HUES48 (cell line): ENCODE results near the gene S100A1.

ENCODE experiments used
- H3K27ac ChIP-seq: one replicate; pipeline ENCODE4 v1.7.0; 2013; ENCODE audit warnings: low read depth, low read length, inconsistent platforms
- H3K27me3 ChIP-seq: 2 replicates; pipeline ENCODE4 v1.6.1; 2013; ENCODE audit warnings: mild to moderate bottlenecking, low read length; ENCODE audit not compliant: control insufficient read depth, insufficient read depth
- H3K36me3 ChIP-seq: 2 replicates; pipeline ENCODE4 v1.6.1; 2013; ENCODE audit warnings: low read length; ENCODE audit not compliant: control insufficient read depth, insufficient read depth
- H3K4me1 ChIP-seq: 2 replicates; pipeline ENCODE4 v1.6.1; 2013; ENCODE audit warnings: mild to moderate bottlenecking, low read length; ENCODE audit not compliant: control insufficient read depth, insufficient read depth
- H3K4me3 ChIP-seq: 2 replicates; pipeline ENCODE4 v1.5.1; 2013; ENCODE audit warnings: mild to moderate bottlenecking, low read depth, low read length
- H3K9ac ChIP-seq: 2 replicates; pipeline ENCODE4 v1.6.1; 2013; ENCODE audit warnings: mild to moderate bottlenecking, low read depth, low read length, moderate library complexity
- H3K9me3 ChIP-seq: 2 replicates; pipeline ENCODE4 v1.6.1; 2013; ENCODE audit warnings: low read length; ENCODE audit not compliant: control insufficient read depth, insufficient read depth

S100A1 gene

GRCh38 chr1:153610811-153611301, 17.4 kb upstream of the S100A1 start:
- H3K27ac ChIP-seq: no peak overlapping the region
- H3K27me3 ChIP-seq: no peaks in the 10 kb centered on the region
- peaks cover 30% of the 10 kb centered on the region for H3K4me1 ChIP-seq
- no peaks in the 10 kb centered on the region for H3K36me3 ChIP-seq
- no peaks in the 10 kb centered on the region for H3K9me3 ChIP-seq
- H3K9ac ChIP-seq: no peak overlapping the region
- H3K4me3 ChIP-seq: no peak overlapping the region

DNA sequence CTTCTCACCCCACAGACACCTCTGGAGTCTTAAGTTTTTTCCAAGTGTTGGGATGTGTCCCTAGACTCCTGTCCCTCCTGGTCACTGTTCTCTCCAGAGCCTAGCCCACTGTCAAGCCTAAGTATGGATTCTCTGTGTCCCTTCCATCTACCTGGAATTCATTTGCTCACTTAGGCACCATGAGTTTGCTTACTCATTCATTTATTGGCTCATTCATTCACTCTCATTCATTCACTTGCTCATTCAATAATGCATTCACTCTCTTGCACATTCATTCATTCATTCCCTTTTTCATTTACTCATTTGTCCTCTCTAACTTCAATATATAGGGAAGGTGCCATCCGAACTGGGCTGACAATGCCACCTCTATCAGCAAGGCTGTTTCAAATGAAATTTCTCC, 16.9 kb upstream of the S100A1 start:
- H3K36me3 ChIP-seq: no peaks in the 10 kb centered on the region
- H3K9me3 ChIP-seq: no peaks in the 10 kb centered on the region
- H3K27ac ChIP-seq: no peak overlapping the region
- H3K27me3 ChIP-seq: no peaks in the 10 kb centered on the region
- peaks cover 32% of the 10 kb centered on the region for H3K4me1 ChIP-seq
- no peak overlapping the region for H3K4me3 ChIP-seq
- H3K9ac ChIP-seq: no peak overlapping the region

GRCh38 chr1:153612111-153612754, 16.0 kb upstream of the S100A1 start:
- Histone ChIP-seq H3K27me3 (no peaks in the 10 kb centered on the region), H3K4me1 (peaks cover 34% of the 10 kb centered on the region), H3K9me3 (no peaks in the 10 kb centered on the region), H3K9ac (no peak overlapping the region), H3K36me3 (no peaks in the 10 kb centered on the region), H3K4me3 (peak overlapping the region; percentile 41; the same call in 1 of the 2 replicates), H3K27ac (no peak overlapping the region)

DNA sequence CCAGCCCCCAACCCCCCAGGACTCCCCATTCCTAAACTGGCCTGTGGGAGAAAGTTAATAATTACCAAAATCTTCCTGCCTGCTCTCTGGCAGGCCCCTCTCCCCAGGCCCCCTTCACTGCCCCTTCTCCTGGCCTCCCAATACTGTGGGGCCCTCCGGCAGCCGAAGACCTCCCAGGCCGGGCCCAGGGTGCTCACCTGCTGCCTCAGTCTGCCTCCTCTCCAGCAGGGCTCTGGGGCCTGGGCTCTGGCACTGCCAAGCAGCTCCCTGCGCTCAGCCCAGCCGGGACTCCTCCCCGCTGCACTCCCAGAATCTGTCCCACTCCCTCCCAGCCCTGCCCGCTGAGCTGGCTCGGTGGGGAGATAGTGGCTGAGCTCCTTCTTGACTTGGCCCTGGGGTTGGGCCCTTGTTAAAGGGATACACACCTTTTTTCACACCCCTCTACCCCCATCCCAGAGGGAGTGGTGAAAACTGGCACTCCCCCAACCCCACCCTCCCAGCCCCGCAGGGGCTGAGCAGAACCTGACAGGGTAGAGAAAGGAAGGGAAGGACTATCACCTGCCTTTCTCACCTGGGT, 15.4 kb upstream of the S100A1 start, which contains the start of gene S100A16:
TSS of gene S100A16 (minus strand) at position 383 of the 577 bp plus-strand sequence. CDS start 4,986 bp downstream, outside the sequence.
- no peaks in the 10 kb centered on the region for H3K9me3 ChIP-seq
- peaks cover 34% of the 10 kb centered on the region for H3K4me1 ChIP-seq
- no peak within 1 kb of the TSS for H3K9ac ChIP-seq
- no peaks in the 10 kb centered on the region for H3K36me3 ChIP-seq
- no peak within 1 kb of the TSS for H3K27ac ChIP-seq
- H3K27me3 ChIP-seq: no peaks in the 10 kb centered on the region
- H3K4me3 ChIP-seq: peak within 1 kb of the TSS; percentile 41; the same call in 1 of the 2 replicates

DNA sequence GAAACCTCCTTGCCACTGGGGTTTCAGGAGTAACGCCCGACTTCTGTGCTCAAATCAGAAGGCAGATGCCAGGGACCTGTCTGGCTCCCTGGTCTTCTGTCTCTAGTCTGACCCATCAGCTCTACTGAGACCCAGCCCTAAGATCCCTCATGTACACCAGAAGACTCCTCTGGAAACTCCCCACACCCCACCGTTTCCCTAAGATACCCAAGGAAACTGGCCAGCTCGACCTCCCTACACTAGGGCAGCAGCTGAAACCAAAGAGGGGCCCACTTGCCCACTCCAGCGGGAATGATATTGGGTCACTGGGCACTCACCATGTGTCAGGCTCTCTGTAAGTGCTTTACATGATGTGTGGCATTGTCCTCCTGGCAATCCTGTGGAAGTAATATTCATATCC, 14.8 kb upstream of the S100A1 start:
- H3K27ac ChIP-seq: no peak overlapping the region
- H3K4me3 ChIP-seq: no peak overlapping the region
- H3K9me3 ChIP-seq: no peaks in the 10 kb centered on the region
- no peaks in the 10 kb centered on the region for H3K36me3 ChIP-seq
- H3K27me3 ChIP-seq: no peaks in the 10 kb centered on the region
- no peak overlapping the region for H3K9ac ChIP-seq
- H3K4me1 ChIP-seq: peaks cover 29% of the 10 kb centered on the region

GRCh38 chr1:153614189-153614900, 13.9 kb upstream of the S100A1 start:
- Histone ChIP-seq H3K36me3 (no peaks in the 10 kb centered on the region), H3K9me3 (no peaks in the 10 kb centered on the region), H3K27ac (no peak overlapping the region), H3K4me3 (no peak overlapping the region), H3K9ac (no peak overlapping the region), H3K27me3 (no peaks in the 10 kb centered on the region), H3K4me1 (peaks cover 19% of the 10 kb centered on the region)

DNA sequence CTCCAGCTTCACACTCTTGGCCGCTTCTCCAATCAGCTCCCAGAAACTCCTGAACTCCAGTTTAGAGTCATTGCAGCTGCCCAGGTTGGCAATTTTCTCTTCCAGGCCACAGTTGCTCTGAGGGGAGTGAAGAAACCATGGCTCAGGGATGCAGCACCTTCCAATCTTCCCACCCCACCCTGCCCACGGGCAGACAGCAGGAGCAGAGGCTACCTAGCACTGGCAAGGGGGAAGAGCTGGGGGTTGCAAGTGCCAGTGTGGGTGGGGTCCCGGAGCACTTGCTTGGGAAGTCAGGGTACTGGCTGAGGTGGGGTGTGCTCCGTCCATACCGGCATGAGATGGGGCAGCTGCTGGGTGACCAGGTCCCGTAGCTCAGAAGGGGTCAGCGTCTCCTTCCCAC, 13.3 kb upstream of the S100A1 start:
- Histone ChIP-seq H3K27me3 (no peaks in the 10 kb centered on the region), H3K9me3 (no peaks in the 10 kb centered on the region), H3K36me3 (no peaks in the 10 kb centered on the region), H3K4me1 (peaks cover 16% of the 10 kb centered on the region), H3K4me3 (no peak overlapping the region), H3K27ac (no peak overlapping the region), H3K9ac (no peak overlapping the region)

GRCh38 chr1:153615406-153615805, 12.8 kb upstream of the S100A1 start:
- Histone ChIP-seq H3K9me3 (no peaks in the 10 kb centered on the region), H3K27me3 (no peaks in the 10 kb centered on the region), H3K4me1 (peaks cover 16% of the 10 kb centered on the region), H3K4me3 (no peak overlapping the region), H3K36me3 (no peaks in the 10 kb centered on the region), H3K27ac (no peak overlapping the region), H3K9ac (no peak overlapping the region)

DNA sequence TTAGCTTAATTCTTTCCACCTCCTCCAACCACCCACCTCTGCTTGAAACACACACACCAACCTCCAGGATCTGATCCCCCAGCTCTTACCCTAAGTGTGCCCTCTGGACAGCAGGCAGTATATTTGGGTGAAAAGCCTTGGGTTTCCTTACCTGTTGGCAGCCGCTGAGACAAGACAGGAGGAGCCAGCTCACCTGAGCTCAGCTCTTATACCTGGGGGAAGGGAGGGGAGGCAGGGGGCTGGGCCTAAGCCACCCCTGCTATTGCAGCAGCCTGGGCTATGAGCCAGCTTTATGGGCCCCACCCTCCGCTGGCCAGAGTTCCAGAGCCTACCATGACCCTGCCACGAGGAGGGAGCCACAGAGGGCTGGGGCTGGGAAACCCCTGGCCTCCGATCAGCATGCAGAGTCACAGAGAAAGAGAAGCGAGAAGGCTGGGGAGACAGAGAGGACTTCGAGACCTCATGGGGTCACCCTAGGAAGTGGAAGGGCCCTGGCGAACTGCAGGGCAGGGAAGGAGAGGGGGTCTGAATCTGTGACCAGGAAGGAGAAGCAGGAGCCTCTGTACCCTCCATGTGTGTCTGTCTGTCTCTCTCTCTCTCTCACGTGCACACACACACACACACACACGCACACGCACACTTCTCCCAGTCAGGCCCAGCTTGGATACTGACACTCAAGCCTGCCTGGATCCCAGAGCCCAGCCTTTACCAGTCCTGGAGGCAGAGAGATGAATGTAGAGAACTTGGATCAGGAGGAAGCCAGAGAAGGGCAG, 11.9 kb upstream of the S100A1 start, which contains the start of gene S100A14:
TSS of gene S100A14 (minus strand) at position 182 of the 773 bp plus-strand sequence. CDS start 467 bp downstream, outside the sequence.
- Histone ChIP-seq H3K9me3 (no peaks in the 10 kb centered on the region), H3K36me3 (no peaks in the 10 kb centered on the region), H3K9ac (no peak within 1 kb of the TSS), H3K27ac (no peak within 1 kb of the TSS), H3K4me3 (no peak within 1 kb of the TSS), H3K27me3 (no peaks in the 10 kb centered on the region), H3K4me1 (peaks cover 16% of the 10 kb centered on the region)

DNA sequence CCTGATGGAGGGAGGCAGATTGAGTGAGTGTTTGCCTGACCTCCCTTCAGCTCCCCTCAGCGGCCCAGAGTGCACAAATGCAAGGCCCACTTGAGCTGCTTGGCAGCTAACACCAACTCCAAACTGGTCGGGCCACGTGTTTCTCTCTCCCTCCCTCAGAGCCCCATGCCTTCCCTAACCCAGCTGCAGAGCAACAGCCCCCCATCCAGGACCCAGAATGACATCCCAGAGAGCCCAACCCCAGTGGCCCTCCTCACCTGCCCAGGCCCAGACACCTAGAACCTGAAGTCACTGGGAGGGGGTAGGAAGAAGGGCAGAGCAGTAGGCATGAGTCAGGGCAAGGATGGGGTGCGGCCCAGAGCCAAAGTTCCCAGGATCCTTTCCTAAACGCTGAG, 11.3 kb upstream of the S100A1 start:
- Histone ChIP-seq H3K27ac (no peak overlapping the region), H3K9ac (no peak overlapping the region)

More for the DNA sequence above, 11.3 kb upstream of the S100A1 start:
- Histone ChIP-seq H3K4me3 (no peak overlapping the region), H3K27me3 (no peaks in the 10 kb centered on the region), H3K4me1 (peaks cover 16% of the 10 kb centered on the region), H3K36me3 (no peaks in the 10 kb centered on the region), H3K9me3 (no peaks in the 10 kb centered on the region)
